GM21619 (cell line): Measurements from ENCODE around the gene GNB1L.
A peak's percentile ranks its signal among the peaks of the same experiment; 100 is the strongest.

Experiments used
- ATAC-seq: cut with Tn5 transposase; IDR thresholded peaks from one replicate; pipeline ENCODE4 v1.9.1; 2021; ENCODE audit not compliant: unreplicated experiment

The GNB1L gene

GRCh38 chr22:19864538-19865106, 9.9 kb upstream of the GNB1L start:
- ATAC-seq: no peak

GRCh38 chr22:19863571-19863970, 8.9 kb upstream of the GNB1L start:
- ATAC-seq: no peak

- no peak for ATAC-seq
These were observed 8.1 kb upstream of the GNB1L start for GRCh38 chr22:19862619-19863246.

GRCh38 chr22:19859861-19860510, 5.3 kb upstream of the GNB1L start:
- ATAC-seq: no peak

DNA sequence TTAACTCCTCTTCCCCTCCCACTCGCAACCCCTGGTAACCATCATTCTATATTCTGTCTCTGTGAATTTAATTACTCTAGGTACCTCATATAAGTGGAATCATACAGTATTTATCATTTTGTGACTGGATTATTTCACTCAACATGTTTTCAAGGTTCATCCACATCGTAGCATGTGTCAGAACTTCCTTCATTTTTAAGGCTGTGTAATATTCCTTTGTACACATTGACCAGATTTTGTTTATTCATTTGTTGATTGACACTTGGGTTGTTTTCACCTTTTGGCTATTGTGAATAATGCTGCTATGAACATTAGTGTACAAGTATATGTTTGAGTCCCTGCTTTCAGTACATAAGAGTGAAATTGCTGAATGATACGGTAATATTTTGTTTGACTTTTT, 2.7 kb upstream of the GNB1L start:
- no peak for ATAC-seq

DNA sequence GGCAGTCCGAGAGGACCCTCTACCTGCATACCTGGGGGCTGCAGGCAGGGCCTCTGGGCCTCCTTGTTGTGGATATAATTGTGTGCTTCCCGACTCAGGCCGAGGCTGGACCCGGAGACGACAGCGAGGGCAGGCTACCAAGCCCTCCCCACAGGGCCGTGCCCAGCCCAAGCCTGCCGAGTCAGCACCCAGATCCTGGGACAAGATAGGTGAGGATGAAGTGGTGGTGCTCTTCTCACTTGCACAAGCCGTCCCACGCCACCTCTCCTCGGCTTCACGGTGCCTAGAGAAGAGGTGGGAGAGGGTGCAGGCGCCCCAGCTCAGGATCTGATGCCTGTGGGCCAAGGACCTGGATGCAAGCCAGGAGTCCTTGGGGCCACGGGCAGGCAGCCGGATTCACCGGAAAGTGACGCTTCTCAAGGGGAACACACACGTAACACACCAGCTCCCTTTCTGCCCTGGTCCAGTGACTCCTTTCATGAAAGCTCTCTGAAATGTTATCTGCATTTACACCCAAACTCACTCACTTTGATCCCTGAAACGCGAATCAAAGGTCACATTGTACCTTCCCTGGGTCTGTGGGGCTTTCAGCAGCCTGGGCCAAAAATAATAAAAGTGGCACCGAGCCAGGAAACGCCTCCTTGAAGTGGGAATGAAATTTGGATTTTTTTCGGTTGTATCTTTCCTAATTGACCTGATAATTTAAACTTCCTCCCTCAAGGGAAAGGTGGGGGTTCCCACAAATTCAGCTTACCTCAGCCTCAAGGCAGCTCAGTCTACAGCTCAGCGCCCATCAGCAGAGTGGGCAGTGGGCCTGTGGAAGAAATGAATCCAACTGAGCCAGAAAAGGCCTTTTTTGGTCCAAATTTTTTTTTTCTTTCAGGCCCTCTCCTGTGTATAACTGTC, 1.1 kb upstream of the GNB1L start:
- ATAC-seq: peak; percentile 24

- peak; percentile 10 for ATAC-seq
These were observed 546 bp downstream of the GNB1L start for GRCh38 chr22:19853879-19854777.

DNA sequence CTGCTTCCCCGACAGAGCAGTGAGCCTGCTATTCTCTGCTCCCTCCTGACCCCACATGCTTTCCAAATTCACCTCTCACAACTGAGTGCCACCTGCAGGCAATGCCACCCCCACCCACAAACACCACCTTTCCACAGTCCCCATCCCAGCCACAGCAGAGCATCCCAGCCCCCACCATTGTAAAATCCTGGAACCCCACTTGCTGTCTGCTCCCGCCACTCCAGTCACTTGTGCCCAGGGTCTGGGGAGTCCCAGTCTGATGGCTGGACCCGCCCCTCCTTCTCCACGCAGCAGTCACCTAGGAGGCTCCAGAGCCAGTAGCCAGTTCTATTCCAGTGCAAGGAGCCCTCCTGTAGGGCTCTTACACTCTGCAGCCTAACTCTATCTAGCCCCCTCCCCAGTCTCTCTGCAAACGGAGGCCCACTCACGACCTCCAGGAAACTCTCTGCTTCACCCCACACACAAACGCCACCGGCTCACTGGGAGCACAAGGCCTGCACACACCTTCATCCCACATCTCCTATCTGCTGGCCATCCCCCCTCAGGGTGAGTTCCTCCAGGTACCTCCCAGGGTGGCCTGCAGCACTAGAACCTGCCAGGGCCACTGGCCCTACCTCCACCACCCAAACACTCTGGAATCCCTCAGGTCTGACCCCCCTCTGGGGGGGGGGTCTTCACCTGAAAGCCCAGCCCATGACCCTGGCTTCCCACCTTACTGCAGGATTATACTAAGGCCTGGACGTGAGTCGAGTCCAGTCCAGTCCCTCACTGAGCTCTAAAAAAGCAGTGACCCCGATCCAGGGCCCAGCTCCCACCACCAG, 1.4 kb downstream of the GNB1L start:
- ATAC-seq: no peak

- no peak for ATAC-seq
These were observed 2.4 kb downstream of the GNB1L start for GRCh38 chr22:19852177-19852781.

DNA sequence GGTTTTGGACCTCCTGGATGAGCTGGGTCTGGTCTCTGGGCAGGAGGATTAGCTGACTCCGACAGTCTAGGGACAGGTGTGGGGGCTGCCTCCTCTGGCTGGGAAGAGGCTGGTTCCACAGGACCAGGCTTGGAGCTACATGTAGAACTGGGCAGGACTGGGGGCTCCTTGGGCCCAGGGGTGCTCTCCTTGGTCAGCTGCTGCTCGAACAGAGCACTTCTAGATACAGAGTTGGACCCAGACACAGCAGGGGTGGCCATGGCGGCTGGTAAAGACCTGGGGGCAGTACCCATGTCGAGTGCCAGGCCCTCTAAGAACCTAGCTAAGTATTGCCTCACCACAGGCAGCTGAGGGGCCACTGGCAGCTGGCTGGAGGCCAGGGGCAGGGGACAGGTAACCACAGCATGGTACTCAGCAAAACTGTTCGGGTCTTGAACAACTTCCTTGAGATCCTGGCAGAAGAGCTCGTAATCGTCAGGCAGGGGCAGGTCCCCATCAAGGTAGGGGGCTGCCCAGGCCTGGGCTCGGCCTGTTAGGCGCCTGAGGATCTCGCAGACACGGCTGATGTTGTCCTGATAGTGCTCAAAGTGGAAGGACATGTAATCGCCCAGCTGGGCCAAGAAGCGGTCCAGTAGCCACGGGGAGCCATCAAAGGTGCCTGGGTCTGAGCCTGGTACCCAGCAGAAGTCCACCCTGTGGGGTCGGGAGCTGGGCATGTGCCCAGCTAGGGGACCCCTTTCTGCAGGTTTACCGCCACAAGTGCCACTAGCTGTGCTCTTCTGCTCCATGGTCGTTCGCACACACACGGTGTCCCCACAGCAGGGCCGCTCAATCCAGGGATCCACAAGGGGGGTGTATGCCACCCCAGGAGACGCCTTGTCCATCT, 3.1 kb downstream of the GNB1L start:
- ATAC-seq: no peak

DNA sequence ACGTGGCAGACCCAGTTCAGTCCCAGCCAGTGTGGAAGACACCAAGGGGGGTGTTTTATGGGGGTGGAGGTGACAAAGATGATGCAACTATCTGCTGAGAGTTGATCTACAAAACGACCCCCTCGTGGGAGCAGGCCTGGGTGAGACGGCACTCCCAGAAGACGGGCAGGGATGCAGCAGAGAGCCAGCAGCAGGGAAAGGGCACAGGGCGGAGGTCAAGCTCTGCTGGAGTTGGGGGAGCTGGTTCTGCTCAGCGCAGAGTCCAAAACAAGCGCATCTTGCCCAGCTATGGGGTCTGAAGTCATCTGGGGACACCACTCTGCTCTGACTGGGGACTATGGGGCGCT, 3.9 kb downstream of the GNB1L start:
- no peak for ATAC-seq

- no peak for ATAC-seq
These were observed 4.6 kb downstream of the GNB1L start for GRCh38 chr22:19849835-19850762.

- ATAC-seq: no peak
These were observed 6.1 kb downstream of the GNB1L start for GRCh38 chr22:19848298-19849224.

- no peak for ATAC-seq
These were observed 7.4 kb downstream of the GNB1L start for GRCh38 chr22:19847345-19847632.

GRCh38 chr22:19846620-19847344, 7.9 kb downstream of the GNB1L start:
- ATAC-seq: no peak
